BJ (cell line): Measurements from ENCODE around the gene ADRM1. TPM values are rescaled to one million over a fixed set of nuclear protein-coding genes. Genes with fewer than 3 reads are reported as not detected.

Experiments used
- CTCF ChIA-PET: fragments of 350-600 bp; formaldehyde crosslinking; extraction: SDS; loops from one replicate; lab custom pipeline; 2021; ENCODE audit warnings: antibody characterized with exemption, inconsistent platforms; lab: Yijun Ruan, JAX
- POLR2A ChIA-PET: fragments of 300-600 bp; sonication (Branson Sonifier 250); formaldehyde crosslinking; extraction: SDS; loops from one replicate; lab custom pipeline; 2021; ENCODE audit warnings: antibody characterized with exemption; lab: Charles Lee
- DNase-seq: peaks from one replicate; pipeline ENCODE4 v3.0.0-alpha.2; 2011; ENCODE audit warnings: low read depth
- H3K27me3 ChIP-seq: 2 replicates; pipeline ENCODE4 v1.6.0; 2011; ENCODE audit warnings: low read length; ENCODE audit not compliant: control insufficient read depth, insufficient read depth
- H3K36me3 ChIP-seq: 2 replicates; pipeline ENCODE4 v1.5.1; 2011; ENCODE audit warnings: low read length; ENCODE audit not compliant: control insufficient read depth, insufficient read depth
- H3K4me3 ChIP-seq: 2 replicates; pipeline ENCODE4 v1.5.1; 2011; ENCODE audit warnings: low read depth, mild to moderate bottlenecking, control low read depth, low read length
- polyA plus RNA-seq: library from polyadenylated mRNA; depleted of rRNA; stranded (reverse); fragments of >200 nt; gene quantifications from 2 replicates; pipeline ENCODE4 v1.2.3, GENCODE V29; 2011
- TF ChIP-seq, protein P1 (sequence below): IDR thresholded peaks from 2 replicates; pipeline ENCODE4 v1.5.1; 2011; ENCODE audit warnings: low read depth, mild to moderate bottlenecking, control low read depth, inconsistent platforms, low read length, moderate library complexity; ENCODE audit not compliant: insufficient read depth

Gene ADRM1
- polyA plus RNA-seq, 1 experiment = 115 TPM

DNA sequence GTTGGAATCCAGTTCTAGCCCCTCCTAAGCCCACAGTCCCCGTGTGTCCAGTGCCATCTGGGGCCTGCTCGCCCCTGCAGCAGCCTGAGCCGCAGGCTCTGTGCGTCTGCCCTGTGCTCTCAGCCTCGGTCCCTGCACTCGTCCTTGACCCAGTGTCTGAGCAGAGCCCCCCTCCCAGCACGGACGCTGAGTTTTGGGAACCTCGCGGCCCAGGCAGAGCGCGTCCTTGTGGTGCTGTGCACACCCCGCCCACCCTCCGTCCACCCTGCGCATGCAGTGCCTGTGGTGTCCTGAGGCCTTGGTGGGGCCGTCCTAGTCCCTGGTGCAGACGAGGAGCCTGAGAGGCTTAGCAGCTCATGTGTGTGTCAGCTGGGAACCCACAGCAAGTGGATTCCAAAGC is 32.9 kb upstream of the ADRM1 start:
- ChIA-PET POLR2A (no interaction called here), CTCF (no interaction called here)
- H3K36me3 ChIP-seq = peaks cover 40% of the 10 kb centered on the region
- TF ChIP-seq, protein P1, sequence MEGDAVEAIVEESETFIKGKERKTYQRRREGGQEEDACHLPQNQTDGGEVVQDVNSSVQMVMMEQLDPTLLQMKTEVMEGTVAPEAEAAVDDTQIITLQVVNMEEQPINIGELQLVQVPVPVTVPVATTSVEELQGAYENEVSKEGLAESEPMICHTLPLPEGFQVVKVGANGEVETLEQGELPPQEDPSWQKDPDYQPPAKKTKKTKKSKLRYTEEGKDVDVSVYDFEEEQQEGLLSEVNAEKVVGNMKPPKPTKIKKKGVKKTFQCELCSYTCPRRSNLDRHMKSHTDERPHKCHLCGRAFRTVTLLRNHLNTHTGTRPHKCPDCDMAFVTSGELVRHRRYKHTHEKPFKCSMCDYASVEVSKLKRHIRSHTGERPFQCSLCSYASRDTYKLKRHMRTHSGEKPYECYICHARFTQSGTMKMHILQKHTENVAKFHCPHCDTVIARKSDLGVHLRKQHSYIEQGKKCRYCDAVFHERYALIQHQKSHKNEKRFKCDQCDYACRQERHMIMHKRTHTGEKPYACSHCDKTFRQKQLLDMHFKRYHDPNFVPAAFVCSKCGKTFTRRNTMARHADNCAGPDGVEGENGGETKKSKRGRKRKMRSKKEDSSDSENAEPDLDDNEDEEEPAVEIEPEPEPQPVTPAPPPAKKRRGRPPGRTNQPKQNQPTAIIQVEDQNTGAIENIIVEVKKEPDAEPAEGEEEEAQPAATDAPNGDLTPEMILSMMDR = no peak
- no peak overlapping the region for H3K4me3 ChIP-seq
- no peak for DNase-seq
- no peaks in the 10 kb centered on the region for H3K27me3 ChIP-seq

DNA sequence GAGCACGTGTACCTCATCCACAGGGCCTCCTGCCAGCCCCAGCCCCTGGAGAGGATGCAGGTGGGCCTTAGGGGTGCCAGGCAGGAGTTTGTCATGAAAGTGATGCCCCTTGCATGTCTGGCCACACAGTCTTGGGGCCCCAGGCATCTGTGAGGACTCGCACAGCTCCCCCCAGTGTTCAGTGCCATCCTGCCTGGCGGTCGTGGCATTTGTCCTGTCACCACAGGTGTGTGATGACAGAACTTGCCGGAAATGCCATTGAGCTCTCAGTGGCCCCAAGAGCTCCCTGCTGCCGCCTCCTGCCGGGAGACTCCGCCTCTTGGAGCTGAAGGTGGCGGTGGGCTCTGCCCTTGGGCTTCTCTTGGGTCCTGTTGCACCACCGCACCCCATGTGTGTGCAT is 30.6 kb upstream of the ADRM1 start:
- POLR2A ChIA-PET = no interaction called here
- Histone ChIP-seq H3K27me3 (no peaks in the 10 kb centered on the region), H3K4me3 (no peak overlapping the region), H3K36me3 (peaks cover 36% of the 10 kb centered on the region)
- TF ChIP-seq, protein P1 = no peak
- CTCF ChIA-PET = interaction anchor here (1.3 kb wide), 1 partner anchor 9 kb away, joined by 3 read pairs; no protein-coding TSS in a partner anchor
- no peak for DNase-seq

DNA sequence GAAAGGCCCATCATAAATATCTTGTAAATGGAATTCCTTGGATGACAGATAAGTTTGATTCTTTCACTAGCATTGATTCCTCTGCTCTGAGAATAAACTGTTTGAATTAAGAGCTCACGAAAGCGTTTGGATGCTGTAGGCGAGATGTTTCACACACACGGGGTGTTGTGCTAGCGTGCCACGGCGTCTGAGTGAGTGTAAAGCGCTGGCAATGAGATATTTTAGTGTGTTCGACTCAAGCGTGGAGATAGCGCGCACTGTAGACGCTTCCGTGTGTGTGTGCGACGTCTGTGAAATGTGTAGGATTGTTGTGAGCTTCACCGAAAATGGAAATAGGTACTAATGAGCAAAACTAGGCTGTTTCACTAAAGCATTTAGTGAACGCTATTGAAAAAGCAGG is 29.4 kb upstream of the ADRM1 start:
- ChIA-PET POLR2A (no interaction called here), CTCF (interaction anchor here (1.1 kb wide), 1 partner anchor 109 kb away, joined by 3 read pairs; no protein-coding TSS in a partner anchor)
- TF ChIP-seq, protein P1 = no peak
- Histone ChIP-seq H3K4me3 (no peak overlapping the region), H3K27me3 (no peaks in the 10 kb centered on the region), H3K36me3 (peaks cover 38% of the 10 kb centered on the region)
- DNase-seq = no peak

GRCh38 chr20:62274332-62274950 is 28.4 kb upstream of the ADRM1 start:
- Histone ChIP-seq H3K4me3 (no peak overlapping the region), H3K36me3 (peaks cover 40% of the 10 kb centered on the region), H3K27me3 (no peaks in the 10 kb centered on the region)
- POLR2A ChIA-PET = no interaction called here
- no peak for DNase-seq
- TF ChIP-seq, protein P1 = no peak
- CTCF ChIA-PET = no interaction called here

- ChIA-PET CTCF (no interaction called here), POLR2A (no interaction called here)
- DNase-seq = no peak
- H3K36me3 ChIP-seq = peaks cover 42% of the 10 kb centered on the region
- H3K27me3 ChIP-seq = no peaks in the 10 kb centered on the region
- H3K4me3 ChIP-seq = no peak overlapping the region
- TF ChIP-seq, protein P1 = no peak
Measured at GRCh38 chr20:62275219-62275618, 27.6 kb upstream of the ADRM1 start.
